GM12864 (cell line): ENCODE results near the gene UMODL1.

Experiments
- DNase-seq: peaks from one replicate; pipeline ENCODE4 v3.0.0-alpha.2; 2011; ENCODE audit warnings: low read depth
- H3K4me3 ChIP-seq: 2 replicates; pipeline ENCODE4 v1.5.1; 2011; ENCODE audit warnings: mild to moderate bottlenecking, low read depth, low read length, control low read depth
- CTCF ChIP-seq: IDR thresholded peaks from 2 replicates; pipeline ENCODE4 v1.5.1; 2011; ENCODE audit warnings: low read depth, mild to moderate bottlenecking, moderate library complexity, low read length, control low read depth, inconsistent platforms; ENCODE audit errors: missing control alignments

UMODL1 gene

GRCh38 chr21:42129300-42130266 is 58.5 kb downstream of the UMODL1 start:
- no peak overlapping the region for H3K4me3 ChIP-seq
- TF ChIP-seq CTCF, result no peak
- DNase-seq, result no peak

GRCh38 chr21:42130441-42130840 is 59.3 kb downstream of the UMODL1 start:
- no peak for TF ChIP-seq CTCF
- no peak for DNase-seq
- H3K4me3 ChIP-seq, result no peak overlapping the region

GRCh38 chr21:42132183-42132582 is 61.1 kb downstream of the UMODL1 start:
- TF ChIP-seq CTCF, result no peak
- no peak for DNase-seq
- no peak overlapping the region for H3K4me3 ChIP-seq

GRCh38 chr21:42133131-42133530 is 62.0 kb downstream of the UMODL1 start:
- no peak overlapping the region for H3K4me3 ChIP-seq
- TF ChIP-seq CTCF, result no peak
- no peak for DNase-seq

GRCh38 chr21:42135386-42136052 is 64.4 kb downstream of the UMODL1 start:
- TF ChIP-seq CTCF, result no peak
- DNase-seq, result no peak
- no peak overlapping the region for H3K4me3 ChIP-seq

GRCh38 chr21:42137191-42137904 is 66.2 kb downstream of the UMODL1 start:
- no peak for TF ChIP-seq CTCF
- no peak for DNase-seq
- H3K4me3 ChIP-seq, result no peak overlapping the region
